CD14-positive monocyte (primary cell): ENCODE results near the gene PAPSS2. TPM values are rescaled to one million over a fixed set of nuclear protein-coding genes. Genes with fewer than 3 reads are reported as not detected.

ENCODE experiments used
- DNase-seq, 3 donors: peaks; one replicate each; pipeline ENCODE4 v3.0.0-alpha.2; 2011 to 2022
- H2AFZ ChIP-seq: 2 replicates; pipeline ENCODE4 v1.6.0; 2012; ENCODE audit warnings: mild to moderate bottlenecking, low read depth, low read length, inconsistent platforms; ENCODE audit not compliant: insufficient read depth, poor library complexity, severe bottlenecking
- H3K27ac ChIP-seq, 2 donors: 1 replicate in 1 of 2; 2 replicates in 1 of 2; pipeline ENCODE4 v1.5.1; 2012 to 2013; ENCODE audit warnings: low read length in 2 of 2, control low read depth in 1 of 2, inconsistent platforms in 1 of 2, low read depth in 1 of 2, mild to moderate bottlenecking in 1 of 2
- H3K27me3 ChIP-seq, 2 donors: one replicate each; pipeline versions ENCODE4 v1.6.0 to v1.6.1; 2011 to 2013; ENCODE audit warnings: low read length in 2 of 2; ENCODE audit not compliant: control insufficient read depth in 2 of 2, insufficient read depth in 2 of 2
- H3K36me3 ChIP-seq, 2 donors: replicated peaks in 1 of 2; 1 replicate in 1 of 2; 2 replicates in 1 of 2; pipeline versions ENCODE4 v1.5.1 to v1.6.1; 2012 to 2013; ENCODE audit warnings: low read length in 2 of 2, control low read depth in 1 of 2, inconsistent platforms in 1 of 2, mild to moderate bottlenecking in 1 of 2; ENCODE audit not compliant: insufficient read depth in 2 of 2, control insufficient read depth in 1 of 2
- H3K4me1 ChIP-seq, 2 donors: 1 replicate in 1 of 2; 2 replicates in 1 of 2; pipeline versions ENCODE4 v1.5.1 to v1.6.1; 2012 to 2013; ENCODE audit warnings: low read length in 2 of 2, control low read depth in 1 of 2, inconsistent platforms in 1 of 2, mild to moderate bottlenecking in 1 of 2, moderate library complexity in 1 of 2; ENCODE audit not compliant: insufficient read depth in 2 of 2, control insufficient read depth in 1 of 2
- H3K4me2 ChIP-seq: replicated peaks from 2 replicates; pipeline ENCODE3; 2012; ENCODE audit warnings: low read length, moderate library complexity, mild to moderate bottlenecking; ENCODE audit not compliant: poor library complexity, severe bottlenecking; ENCODE audit errors: extremely low read depth
- H3K4me3 ChIP-seq, 3 experiments: fragments of 200-600 bp in 1 of 3; sonication (generic) in 1 of 3; replicated peaks in 1 of 3; 1 replicate in 2 of 3; 2 replicates in 1 of 3; pipeline ENCODE4 v1.5.1; 2011 to 2013; ENCODE audit warnings: low read length in 3 of 3, mild to moderate bottlenecking in 3 of 3, control low read depth in 2 of 3, low read depth in 2 of 3, inconsistent platforms in 1 of 3, moderate library complexity in 1 of 3
- H3K79me2 ChIP-seq: 2 replicates; pipeline ENCODE4 v1.6.0; 2012; ENCODE audit warnings: mild to moderate bottlenecking, control low read depth, inconsistent platforms, low read length, moderate library complexity; ENCODE audit not compliant: insufficient read depth
- H3K9ac ChIP-seq: 2 replicates; pipeline ENCODE4 v1.6.0; 2017; ENCODE audit warnings: low read length, mild to moderate bottlenecking; ENCODE audit not compliant: insufficient read depth, poor library complexity, severe bottlenecking
- H3K9me3 ChIP-seq, 2 donors: replicated peaks in 1 of 2; 1 replicate in 1 of 2; 2 replicates in 1 of 2; pipeline versions ENCODE4 v1.5.1 to v1.6.1; 2012 to 2013; ENCODE audit warnings: low read length in 2 of 2, control low read depth in 1 of 2; ENCODE audit not compliant: control insufficient read depth in 1 of 2, insufficient read depth in 1 of 2
- H4K20me1 ChIP-seq: 2 replicates; pipeline ENCODE4 v1.6.0; 2012; ENCODE audit warnings: mild to moderate bottlenecking, low read length, control low read depth, moderate library complexity; ENCODE audit not compliant: insufficient read depth
- H3K27ac Mint-ChIP-seq, 7 donors: one replicate each; pipeline ENCODE4 v1.8.0; 2020; ENCODE audit warnings: mild to moderate bottlenecking in 7 of 7, mixed read lengths in 7 of 7, moderate library complexity in 6 of 7, inconsistent platforms in 2 of 7
- H3K27me3 Mint-ChIP-seq, 3 donors: one replicate each; pipeline ENCODE4 v1.8.0; 2021 to 2022; ENCODE audit warnings: low read depth in 3 of 3, mild to moderate bottlenecking in 3 of 3, mixed read lengths in 3 of 3, moderate library complexity in 3 of 3, inconsistent platforms in 1 of 3
- H3K36me3 Mint-ChIP-seq, 2 donors: one replicate each; pipeline ENCODE4 v1.8.0; 2020; ENCODE audit warnings: mixed read lengths in 2 of 2, inconsistent platforms in 1 of 2, mild to moderate bottlenecking in 1 of 2
- H3K4me1 Mint-ChIP-seq: one replicate; pipeline ENCODE4 v1.8.0; 2020; ENCODE audit warnings: mild to moderate bottlenecking, mixed read lengths
- H3K4me3 Mint-ChIP-seq, 2 donors: one replicate each; pipeline ENCODE4 v1.8.0; 2020; ENCODE audit warnings: mild to moderate bottlenecking in 2 of 2, mixed read lengths in 2 of 2, moderate library complexity in 1 of 2
- H3K9me3 Mint-ChIP-seq, 7 donors: one replicate each; pipeline ENCODE4 v1.8.0; 2020 to 2022; ENCODE audit warnings: mixed read lengths in 7 of 7, mild to moderate bottlenecking in 6 of 7, moderate library complexity in 6 of 7, inconsistent platforms in 2 of 7
- CTCF ChIP-seq: fragments of 200-600 bp; IDR thresholded peaks from one replicate; pipeline ENCODE4 v1.8.0; 2022; ENCODE audit warnings: antibody characterized with exemption, mild to moderate bottlenecking
- WGBS: methylation state at CpG from one replicate; pipeline ENCODE4 v1.1.5; 2013; ENCODE audit warnings: missing lambda C conversion rate; ENCODE audit not compliant: insufficient coverage; 5-methylcytosine and 5-hydroxymethylcytosine counted together
- intact Hi-C, 2 donors: fragments of 100-400 bp; cut with micrococcal nuclease; formaldehyde crosslinking; loops; one replicate each; pipeline versions ENCODE4 v1.15.0 to v1.15.1; 2023
- polyA plus RNA-seq, 3 donors: library from polyadenylated mRNA; depleted of rRNA in 1 of 3; unstranded in 2 of 3; stranded (reverse) in 1 of 3; fragments of 300-500 nt in 2 of 3; fragments of >200 nt in 1 of 3; fragmentation: Illumina TruSeq in 2 of 3; gene quantifications; 1 replicate in 2 of 3; 2 replicates in 1 of 3; pipeline ENCODE4 v1.2.3, GENCODE V29; 2012 to 2021

PAPSS2 gene
- polyA plus RNA-seq, 3 donors, result 3.5 to 6.5 (median 6.2) TPM

GRCh38 chr10:87694011-87694794, 34.5 kb downstream of the PAPSS2 start:
- no peak overlapping the region for H2AFZ ChIP-seq
- H3K79me2 ChIP-seq, result no peaks in the 10 kb centered on the region
- no peaks in the 10 kb centered on the region for H3K9me3 Mint-ChIP-seq
- H3K27me3 ChIP-seq, result no peaks in the 10 kb centered on the region
- no peaks in the 10 kb centered on the region for H3K36me3 ChIP-seq
- H4K20me1 ChIP-seq, result no peaks in the 10 kb centered on the region
- no peak for DNase-seq
- 93% methylated on average over 2 of the region's 4 CpGs for WGBS
- H3K9me3 ChIP-seq, result no peaks in the 10 kb centered on the region
- no peak overlapping the region for H3K4me3 ChIP-seq
- intact Hi-C loops, result no loop called here
- no peak for TF ChIP-seq CTCF
- no peak overlapping the region for H3K4me3 Mint-ChIP-seq
- no peaks in the 10 kb centered on the region for H3K4me1 Mint-ChIP-seq
- H3K9ac ChIP-seq, result no peak overlapping the region
- peaks cover 0 to 3% (median 2%) of the 10 kb centered on the region in 3 donors for H3K27me3 Mint-ChIP-seq
- no peak overlapping the region for H3K27ac Mint-ChIP-seq
- H3K4me2 ChIP-seq, result no peak overlapping the region
- H3K36me3 Mint-ChIP-seq, result no peaks in the 10 kb centered on the region
- no peak overlapping the region for H3K27ac ChIP-seq
- H3K4me1 ChIP-seq, result no peaks in the 10 kb centered on the region

GRCh38 chr10:87695074-87695473, 35.4 kb downstream of the PAPSS2 start:
- Histone ChIP-seq H3K27ac (no peak overlapping the region), H3K36me3 (no peaks in the 10 kb centered on the region), H3K27me3 (no peaks in the 10 kb centered on the region), H3K9me3 (no peaks in the 10 kb centered on the region), H3K4me3 (no peak overlapping the region), H3K9ac (no peak overlapping the region), H3K79me2 (no peaks in the 10 kb centered on the region), H3K4me1 (no peaks in the 10 kb centered on the region), H4K20me1 (no peaks in the 10 kb centered on the region), H2AFZ (no peak overlapping the region), H3K4me2 (no peak overlapping the region)
- H3K27me3 Mint-ChIP-seq, result peaks cover 0 to 3% (median 2%) of the 10 kb centered on the region in 3 donors
- no peak overlapping the region for H3K27ac Mint-ChIP-seq
- no peaks in the 10 kb centered on the region for H3K36me3 Mint-ChIP-seq
- no peak overlapping the region for H3K4me3 Mint-ChIP-seq
- intact Hi-C loops, result no loop called here
- no peak for DNase-seq
- no peaks in the 10 kb centered on the region for H3K9me3 Mint-ChIP-seq
- WGBS, result 71% methylated on average over 1 of the region's 3 CpGs
- no peaks in the 10 kb centered on the region for H3K4me1 Mint-ChIP-seq
- no peak for TF ChIP-seq CTCF
